ENCODE data around the gene NOTCH1.

Gene NOTCH1

GRCh38 chr9:136536051-136536720, 9.7 kb downstream of the NOTCH1 start:
- Histone ChIP-seq H3K36me3 (ENCODE audit: low read depth) (peaks cover 31% of the 10 kb centered on the region), H3K27me3 (ENCODE audit: insufficient read depth, poor library complexity, severe bottlenecking) (no peaks in the 10 kb centered on the region), H3K4me3 (ENCODE audit: severe bottlenecking) (no peak overlapping the region), H3K9me3 (ENCODE audit: severe bottlenecking) (no peaks in the 10 kb centered on the region), H3K4me1 (ENCODE audit: insufficient read depth, poor library complexity, severe bottlenecking) (peaks cover 27% of the 10 kb centered on the region), H3K27ac (ENCODE audit: poor library complexity, severe bottlenecking) (no peak overlapping the region)
- DNase-seq (ENCODE audit: low spot score): no peak
- no peak for TF ChIP-seq CTCF (IDR thresholded peaks at IDR 0.05; ENCODE audit: poor library complexity, severe bottlenecking)
- no peak for ATAC-seq (ENCODE audit: low read depth)

- no peak for ATAC-seq (ENCODE audit: low read depth)
- no peak for DNase-seq (ENCODE audit: low spot score)
- Histone ChIP-seq H3K4me3 (ENCODE audit: severe bottlenecking) (no peak overlapping the region), H3K27ac (ENCODE audit: poor library complexity, severe bottlenecking) (no peak overlapping the region), H3K4me1 (ENCODE audit: insufficient read depth, poor library complexity, severe bottlenecking) (peaks cover 26% of the 10 kb centered on the region), H3K36me3 (ENCODE audit: low read depth) (peaks cover 27% of the 10 kb centered on the region), H3K9me3 (ENCODE audit: severe bottlenecking) (no peaks in the 10 kb centered on the region), H3K27me3 (ENCODE audit: insufficient read depth, poor library complexity, severe bottlenecking) (no peaks in the 10 kb centered on the region)
- no peak for TF ChIP-seq CTCF (IDR thresholded peaks at IDR 0.05; ENCODE audit: poor library complexity, severe bottlenecking)
These were observed 10.8 kb downstream of the NOTCH1 start for GRCh38 chr9:136535070-136535469.

GRCh38 chr9:136534366-136534765, 11.5 kb downstream of the NOTCH1 start:
- ATAC-seq (ENCODE audit: low read depth) (no peak), DNase-seq (ENCODE audit: low spot score) (no peak)
- Histone ChIP-seq H3K27ac (ENCODE audit: poor library complexity, severe bottlenecking) (peak overlapping the region; percentile 2), H3K4me3 (ENCODE audit: severe bottlenecking) (no peak overlapping the region), H3K4me1 (ENCODE audit: insufficient read depth, poor library complexity, severe bottlenecking) (peaks cover 19% of the 10 kb centered on the region), H3K36me3 (ENCODE audit: low read depth) (peaks cover 26% of the 10 kb centered on the region), H3K27me3 (ENCODE audit: insufficient read depth, poor library complexity, severe bottlenecking) (no peaks in the 10 kb centered on the region), H3K9me3 (ENCODE audit: severe bottlenecking) (no peaks in the 10 kb centered on the region)
- no peak for TF ChIP-seq CTCF (IDR thresholded peaks at IDR 0.05; ENCODE audit: poor library complexity, severe bottlenecking)

- H3K9me3 ChIP-seq (ENCODE audit: severe bottlenecking): no peaks in the 10 kb centered on the region
- peak overlapping the region; percentile 2 for H3K27ac ChIP-seq (ENCODE audit: poor library complexity, severe bottlenecking)
- ATAC-seq (ENCODE audit: low read depth): peak; percentile 71
- peaks cover 14% of the 10 kb centered on the region for H3K4me1 ChIP-seq (ENCODE audit: insufficient read depth, poor library complexity, severe bottlenecking)
- no peak overlapping the region for H3K4me3 ChIP-seq (ENCODE audit: severe bottlenecking)
- peaks cover 26% of the 10 kb centered on the region for H3K36me3 ChIP-seq (ENCODE audit: low read depth)
- no peak for DNase-seq (ENCODE audit: low spot score)
- no peaks in the 10 kb centered on the region for H3K27me3 ChIP-seq (ENCODE audit: insufficient read depth, poor library complexity, severe bottlenecking)
- no peak for TF ChIP-seq CTCF (IDR thresholded peaks at IDR 0.05; ENCODE audit: poor library complexity, severe bottlenecking)
These were observed 12.1 kb downstream of the NOTCH1 start for GRCh38 chr9:136533775-136534157.
